GM18505 (cell line): ENCODE results near the gene PTGDS.

Source experiments
- ATAC-seq: cut with Tn5 transposase; IDR thresholded peaks from one replicate; pipeline ENCODE4 v1.9.1; 2021; ENCODE audit not compliant: unreplicated experiment
- POLR2A ChIP-seq: IDR thresholded peaks from 4 replicates; pipeline ENCODE4 v1.6.1; 2011; ENCODE audit warnings: borderline replicate concordance; ENCODE audit not compliant: insufficient read depth, insufficient read length; ENCODE audit errors: extremely low read depth

The PTGDS gene

GRCh38 chr9:137023583-137023991 lies 46.3 kb downstream of the PTGDS start:
- no peak for ATAC-seq
- no peak for TF ChIP-seq POLR2A

DNA sequence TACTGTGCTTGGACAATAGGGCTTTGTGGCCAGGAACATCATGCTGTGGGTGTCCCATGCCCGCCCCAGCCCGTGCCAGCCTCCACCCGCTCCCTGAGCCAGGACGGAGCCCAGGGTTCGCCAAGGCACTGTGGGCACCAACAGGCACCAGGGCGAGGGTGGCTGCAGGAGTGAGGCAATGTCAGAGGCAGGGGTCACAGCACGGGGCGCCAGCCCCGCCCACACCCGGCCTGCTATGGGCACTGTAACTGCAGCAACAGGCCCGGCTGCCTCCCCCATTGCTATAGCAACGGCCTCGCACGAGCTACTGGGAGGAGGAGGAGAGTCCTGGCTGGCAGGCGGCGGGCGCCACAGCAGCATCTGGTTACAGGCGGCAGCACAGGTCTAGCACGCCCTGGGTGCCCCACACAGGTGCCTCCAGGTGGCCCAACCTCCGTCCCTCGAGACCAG lies 48.2 kb downstream of the PTGDS start:
- no peak for TF ChIP-seq POLR2A
- no peak for ATAC-seq

GRCh38 chr9:137026384-137026783 lies 49.1 kb downstream of the PTGDS start:
- ATAC-seq = no peak

DNA sequence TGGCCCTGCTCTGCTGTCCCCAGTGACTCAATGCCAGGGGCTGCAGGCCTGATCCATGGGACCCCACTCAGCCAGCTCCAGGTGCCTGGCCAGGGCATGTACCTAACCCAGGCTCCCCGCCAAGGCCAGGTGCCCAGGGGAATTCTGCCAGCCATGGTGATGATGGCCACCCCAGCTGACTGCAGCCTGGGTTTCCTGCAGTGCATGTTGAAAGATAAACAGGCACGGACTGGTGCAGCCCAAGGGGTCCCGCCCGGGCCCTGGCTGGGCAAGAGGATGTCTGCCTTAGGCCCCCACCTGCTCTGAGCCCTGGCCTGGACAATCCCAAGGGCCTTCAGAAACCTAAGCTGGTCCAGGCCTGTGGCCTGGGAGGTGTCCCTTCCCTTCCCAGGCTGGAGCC lies 49.5 kb downstream of the PTGDS start:
- ATAC-seq = no peak
- TF ChIP-seq POLR2A = no peak

More at GRCh38 chr9:137026384-137026783, 49.1 kb downstream of the PTGDS start:
- TF ChIP-seq POLR2A = no peak

GRCh38 chr9:137027369-137028262 lies 50.3 kb downstream of the PTGDS start, which contains the start of gene ABCA2:
TSS of gene ABCA2 (minus strand) at chr9:137028237. CDS start at chr9:137028140, 97 bp downstream.
- no peak for TF ChIP-seq POLR2A
- ATAC-seq = no peak

DNA sequence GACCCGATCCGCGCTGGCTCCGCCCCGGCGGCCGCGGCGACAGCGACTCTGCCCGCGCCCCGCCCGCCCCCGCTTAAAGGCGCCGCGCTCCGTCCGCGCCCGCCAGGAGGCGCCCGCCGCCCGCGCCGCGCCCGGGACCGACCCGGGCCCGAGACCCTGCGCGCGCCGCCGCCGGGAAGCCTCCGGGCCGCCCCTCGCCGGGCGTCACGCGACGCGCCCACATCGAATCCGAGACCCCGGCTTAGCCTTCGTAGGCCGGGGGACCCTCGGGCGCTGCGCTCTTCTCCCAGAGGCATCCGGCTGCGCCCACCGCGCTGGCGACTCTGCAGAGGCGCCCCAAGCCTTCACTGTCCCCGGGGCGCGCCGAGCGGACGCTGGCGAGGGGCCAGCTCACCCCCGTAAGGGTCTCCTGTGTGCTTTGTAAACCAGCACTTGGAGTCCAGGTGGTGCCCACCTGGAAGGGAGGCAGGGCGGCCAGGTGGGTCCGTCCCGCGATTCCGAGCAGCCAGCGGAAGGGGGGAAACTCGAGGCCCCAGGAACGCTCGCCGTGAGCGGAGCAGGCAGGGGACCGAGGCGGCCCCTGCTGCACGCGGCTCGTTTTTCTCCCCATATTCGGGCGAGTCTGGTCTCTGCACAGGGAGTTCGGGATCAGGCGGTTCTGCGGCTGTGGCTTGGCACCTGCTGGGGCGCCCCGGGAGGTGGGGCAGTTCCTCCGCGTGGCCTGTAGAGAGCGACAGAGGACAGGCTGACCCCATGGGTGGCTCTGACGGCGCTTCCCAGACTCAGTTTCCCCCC lies 51.2 kb downstream of the PTGDS start:
- TF ChIP-seq POLR2A = no peak
- peak; percentile 35 for ATAC-seq

DNA sequence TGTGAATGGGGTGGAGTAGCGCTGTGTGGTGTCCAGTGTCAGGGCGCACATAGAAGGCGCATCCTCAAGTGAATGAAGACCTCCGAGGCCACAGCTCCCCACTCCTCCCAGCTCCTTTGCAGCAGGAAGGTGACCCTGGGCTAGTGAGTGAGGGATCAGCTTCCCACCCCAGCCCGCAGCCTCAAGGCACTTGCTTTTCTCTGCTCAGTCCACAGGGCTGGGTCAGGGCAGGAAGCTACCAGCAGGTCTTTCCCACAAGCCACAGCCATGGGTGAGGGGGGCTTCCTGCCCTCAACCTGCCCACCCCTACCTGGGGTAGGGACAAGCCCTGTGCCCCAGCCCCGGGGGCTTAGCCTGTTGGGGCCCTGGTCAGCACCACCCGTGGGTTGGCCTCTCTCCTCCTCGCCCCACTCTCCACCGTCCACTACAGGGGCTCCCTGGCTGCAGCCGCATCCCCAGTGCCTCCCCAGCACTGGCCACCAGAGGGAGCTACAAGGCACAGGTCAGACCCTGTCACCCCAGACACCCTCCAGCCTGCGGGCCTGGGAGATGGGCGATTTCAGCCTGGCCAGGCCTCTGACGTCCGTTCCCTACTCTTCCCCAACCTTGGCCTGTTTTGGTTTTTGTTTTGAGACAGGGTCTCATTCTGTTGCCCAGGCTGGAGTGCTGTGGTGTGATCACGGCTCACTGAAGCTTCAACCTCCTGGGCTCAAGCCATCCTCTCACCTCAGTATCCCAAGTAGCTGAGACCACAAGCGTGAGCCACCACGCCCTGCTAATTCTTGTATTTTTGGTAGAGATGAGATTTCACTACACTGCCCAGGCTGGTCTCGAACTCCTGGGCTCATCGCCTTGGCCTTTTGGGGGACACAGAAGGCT lies 52.0 kb downstream of the PTGDS start:
- ATAC-seq = no peak
- no peak for TF ChIP-seq POLR2A

GRCh38 chr9:137030006-137030405 lies 52.7 kb downstream of the PTGDS start:
- ATAC-seq = no peak

GRCh38 chr9:137030538-137031527 lies 53.5 kb downstream of the PTGDS start:
- ATAC-seq = no peak
- no peak for TF ChIP-seq POLR2A

More at GRCh38 chr9:137030006-137030405, 52.7 kb downstream of the PTGDS start:
- no peak for TF ChIP-seq POLR2A
